HT-29 (cell line): Measurements from ENCODE around the gene GDAP1L1. TPM values are rescaled to one million over a fixed set of nuclear protein-coding genes. Genes with fewer than 3 reads are reported as not detected.
A peak's percentile ranks its signal among the peaks of the same experiment; 100 is the strongest.
"Not testable (repeated sequence)": the region's sequence is repeated elsewhere in the genome, so short reads cannot be mapped to it uniquely, and the experiment has no call there.

Experiments
- DNase-seq: peaks from one replicate; pipeline ENCODE4 v3.0.0-alpha.2; 2015; ENCODE audit warnings: low spot score
- total RNA-seq: library from RNA; depleted of rRNA; stranded (reverse); fragments of >200 nt; shearing (Covaris generic); gene quantifications from 2 replicates; pipeline ENCODE4 v1.2.3, GENCODE V29; 2014

Gene GDAP1L1
- total RNA-seq, 1 experiment from 2014 or later, result not detected

GRCh38 chr20:44254073-44254472, 7.0 kb downstream of the GDAP1L1 start:
- DNase-seq, result no peak

GRCh38 chr20:44255942-44256341, 8.8 kb downstream of the GDAP1L1 start:
- no peak for DNase-seq

DNA sequence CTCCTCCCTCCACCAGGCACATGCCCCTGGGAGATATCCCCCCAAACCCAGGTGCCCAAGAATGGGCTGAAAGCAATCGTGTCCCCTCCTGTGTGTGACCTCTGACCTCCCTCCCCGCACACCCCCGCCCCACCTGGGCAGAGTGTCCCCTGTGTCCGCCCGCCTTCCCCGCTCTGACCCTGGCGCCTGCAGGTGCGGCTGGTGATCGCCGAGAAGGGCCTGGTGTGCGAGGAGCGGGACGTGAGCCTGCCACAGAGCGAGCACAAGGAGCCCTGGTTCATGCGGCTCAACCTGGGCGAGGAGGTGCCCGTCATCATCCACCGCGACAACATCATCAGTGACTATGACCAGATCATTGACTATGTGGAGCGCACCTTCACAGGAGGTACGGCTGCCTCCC, 9.9 kb downstream of the GDAP1L1 start:
- DNase-seq, result no peak

DNA sequence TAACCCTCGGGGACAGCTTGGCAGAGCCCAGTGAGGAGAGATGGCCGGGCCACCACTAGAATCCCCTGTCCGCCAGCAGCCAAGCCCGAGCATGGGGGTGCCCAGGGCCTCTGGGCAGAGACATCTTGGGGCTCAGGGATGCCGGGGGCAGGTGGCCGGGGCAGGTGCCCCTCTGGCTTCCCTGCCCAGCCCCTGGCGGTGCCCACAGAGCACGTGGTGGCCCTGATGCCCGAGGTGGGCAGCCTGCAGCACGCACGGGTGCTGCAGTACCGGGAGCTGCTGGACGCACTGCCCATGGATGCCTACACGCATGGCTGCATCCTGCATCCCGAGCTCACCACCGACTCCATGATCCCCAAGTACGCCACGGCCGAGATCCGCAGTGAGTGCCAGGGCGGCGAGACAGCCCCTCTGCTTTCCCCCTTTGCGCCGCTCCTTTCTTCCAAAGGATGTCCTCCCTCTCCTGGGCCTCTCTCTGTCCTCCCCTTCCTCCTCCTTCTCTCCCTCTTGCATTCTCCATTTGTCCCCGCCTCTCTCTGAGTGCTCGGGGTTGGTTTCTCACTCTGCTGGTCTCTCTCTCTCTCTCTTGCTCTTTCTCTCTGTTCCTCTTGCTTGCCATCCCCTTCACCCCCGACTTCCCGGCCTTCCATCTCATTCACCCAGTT, 11.2 kb downstream of the GDAP1L1 start:
- no peak for DNase-seq

DNA sequence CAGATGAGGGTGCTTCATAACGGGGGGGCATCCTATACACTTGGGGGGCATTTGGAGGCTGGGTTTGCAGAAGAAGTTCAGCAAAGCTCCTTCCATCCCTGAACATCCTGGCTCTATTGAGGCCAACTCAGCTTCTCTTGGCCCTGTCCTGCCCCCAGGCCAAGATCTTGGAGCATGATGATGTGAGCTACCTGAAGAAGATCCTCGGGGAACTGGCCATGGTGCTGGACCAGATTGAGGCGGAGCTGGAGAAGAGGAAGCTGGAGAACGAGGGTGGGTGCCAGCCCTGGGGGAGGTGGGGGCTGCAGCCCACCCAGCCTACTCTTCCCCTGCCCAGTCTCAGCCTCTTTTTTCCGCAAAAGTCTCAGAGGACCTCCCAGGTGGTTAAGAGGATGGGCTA, 17.2 kb downstream of the GDAP1L1 start:
- peak; percentile 23 for DNase-seq

DNA sequence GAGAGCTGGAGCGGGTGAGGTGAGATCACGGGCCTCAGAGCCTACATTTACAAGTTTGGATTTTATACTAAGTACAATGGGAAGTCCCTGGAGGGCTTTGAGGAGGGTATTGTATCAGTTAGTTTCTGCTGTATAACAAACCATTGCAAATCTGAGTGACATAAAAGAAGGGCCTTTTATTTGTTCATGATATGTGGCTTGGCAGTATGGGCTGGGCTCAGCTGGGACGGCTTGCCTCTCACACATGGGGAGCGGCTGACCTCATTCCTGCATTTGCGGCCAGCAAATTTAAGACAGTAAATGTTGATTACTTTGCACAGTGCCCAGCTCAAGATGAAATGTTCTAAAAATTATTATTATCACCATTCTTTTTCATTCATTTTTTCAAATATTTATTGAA, 21.7 kb downstream of the GDAP1L1 start:
- no peak for DNase-seq

- no peak for DNase-seq
Observed at GRCh38 chr20:44271915-44272663, 25.0 kb downstream of the GDAP1L1 start.

DNA sequence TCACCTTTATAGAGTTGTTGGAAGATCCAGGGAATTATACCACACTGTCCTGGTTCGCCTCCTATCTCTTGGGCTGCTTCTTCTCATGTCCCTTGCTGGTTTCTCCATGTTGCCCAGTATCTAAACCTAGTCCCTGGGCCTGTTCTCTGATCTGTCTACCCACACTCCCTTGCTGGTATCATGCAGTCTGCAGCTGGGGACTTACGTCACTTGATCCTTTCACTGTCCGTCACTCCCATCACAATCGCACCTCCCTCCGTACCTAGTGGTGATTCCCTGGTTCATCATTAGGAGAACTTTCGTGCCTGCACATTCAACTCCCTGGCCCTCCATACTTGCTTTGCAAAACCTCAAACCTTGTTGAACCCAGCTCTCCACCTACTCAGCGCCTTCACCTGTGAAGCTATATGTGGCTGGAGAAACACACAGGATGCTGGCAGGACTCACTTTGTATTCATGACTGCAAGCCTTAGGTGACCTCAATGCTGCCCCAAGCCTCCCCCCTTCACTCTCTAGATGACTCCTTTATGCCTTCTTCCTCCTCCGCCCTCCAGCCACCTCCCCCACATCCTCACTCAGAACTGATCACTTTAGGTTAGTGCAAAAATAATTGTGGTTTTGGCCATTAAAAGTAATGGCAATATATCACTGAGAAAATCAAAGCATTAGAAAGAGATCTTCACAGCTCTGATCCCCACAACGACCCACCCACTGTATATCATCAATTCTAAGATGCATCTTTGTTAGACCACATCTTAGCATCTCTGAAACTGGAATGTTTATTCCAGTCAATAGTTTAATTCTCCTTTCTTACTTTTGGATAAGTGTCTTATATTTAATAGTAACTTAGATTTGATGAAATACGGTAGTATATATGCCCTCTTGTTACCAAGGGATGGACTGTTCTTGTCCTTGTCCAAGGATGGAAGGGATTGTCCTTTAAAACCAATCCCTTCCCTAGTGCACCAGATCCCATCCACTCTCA, 26.4 kb downstream of the GDAP1L1 start:
- no peak for DNase-seq

- no peak for DNase-seq
Observed at GRCh38 chr20:44274303-44275017, 27.4 kb downstream of the GDAP1L1 start.

DNA sequence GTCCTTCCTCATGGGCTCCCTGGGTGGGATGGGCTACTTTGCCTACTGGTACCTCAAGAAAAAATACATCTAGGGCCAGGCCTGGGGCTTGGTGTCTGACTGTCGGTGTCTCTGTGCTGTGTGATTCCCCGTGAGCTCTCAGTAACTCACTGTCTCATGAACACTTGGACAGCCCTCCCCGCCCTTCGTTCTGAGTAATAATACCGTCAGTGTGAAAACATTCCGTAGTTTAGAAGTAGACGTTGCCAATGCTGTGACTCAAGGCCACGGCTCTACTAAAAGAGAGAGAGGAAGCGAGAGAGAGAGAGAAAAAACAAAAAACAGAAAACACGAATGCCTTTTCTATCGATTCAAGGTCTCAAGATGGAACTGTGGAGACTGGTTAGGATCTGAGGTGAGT, 32.1 kb downstream of the GDAP1L1 start:
- DNase-seq, result no peak

DNA sequence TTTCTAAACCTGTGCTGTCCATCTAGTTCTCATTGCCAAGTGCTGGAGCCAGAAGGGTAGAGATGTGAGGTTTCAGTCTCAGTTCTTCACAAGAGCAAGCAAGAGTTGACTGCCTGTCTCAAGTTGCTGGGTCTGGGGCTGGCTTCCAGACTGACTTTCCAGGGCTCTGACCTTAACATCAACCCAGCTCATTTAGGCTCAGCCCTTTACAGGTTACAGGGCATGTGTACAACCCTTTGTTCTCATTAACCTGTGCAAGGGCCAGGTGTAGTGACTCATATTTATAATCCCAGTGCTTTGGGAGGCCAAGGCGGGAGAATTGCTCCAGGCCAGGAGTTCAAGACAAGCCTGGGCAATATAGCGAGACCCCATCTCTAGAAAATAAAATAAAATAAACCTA, 33.3 kb downstream of the GDAP1L1 start:
- DNase-seq, result no peak

DNA sequence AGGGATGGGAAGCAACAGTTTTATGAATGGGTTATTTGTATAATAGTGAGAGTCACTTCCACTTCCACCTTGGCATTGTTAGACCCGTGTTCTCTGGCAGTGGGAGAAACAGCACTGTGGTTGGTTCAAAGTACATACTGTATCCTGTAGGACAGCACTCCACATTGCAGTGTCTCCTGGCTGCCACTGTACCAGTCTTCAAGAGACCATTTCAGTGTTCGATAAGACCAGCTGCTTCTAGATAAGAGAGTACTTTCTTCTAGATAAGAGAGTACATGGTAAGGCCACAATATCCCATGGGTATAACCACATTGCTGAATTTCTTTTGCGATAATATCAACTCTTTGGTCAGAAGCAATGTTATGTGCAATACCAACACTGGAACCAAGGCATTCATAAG, 35.1 kb downstream of the GDAP1L1 start:
- DNase-seq, result no peak

GRCh38 chr20:44284032-44284431, 36.9 kb downstream of the GDAP1L1 start:
- DNase-seq, result no peak

GRCh38 chr20:44287272-44288097, 40.4 kb downstream of the GDAP1L1 start:
- DNase-seq, result no peak

DNA sequence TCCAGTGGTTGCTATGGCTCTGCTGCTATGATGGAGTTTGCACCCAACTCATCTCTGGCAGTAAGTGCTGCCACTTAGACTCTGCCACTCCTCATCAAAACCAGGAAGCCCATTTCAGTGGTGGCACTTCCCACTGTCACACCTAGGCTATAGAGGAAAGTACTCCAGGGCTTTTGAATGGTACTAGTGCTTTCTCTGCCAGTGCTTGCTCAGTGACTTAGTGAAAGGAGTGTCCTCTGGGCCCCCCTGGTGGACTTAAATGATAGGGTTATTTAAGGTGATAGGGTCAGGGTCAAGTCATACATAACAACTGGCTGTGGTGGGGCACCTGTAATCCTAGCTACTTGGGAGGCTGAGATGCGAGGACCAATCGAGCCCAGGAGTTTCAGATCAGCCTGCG, 41.1 kb downstream of the GDAP1L1 start:
- no peak for DNase-seq

DNA sequence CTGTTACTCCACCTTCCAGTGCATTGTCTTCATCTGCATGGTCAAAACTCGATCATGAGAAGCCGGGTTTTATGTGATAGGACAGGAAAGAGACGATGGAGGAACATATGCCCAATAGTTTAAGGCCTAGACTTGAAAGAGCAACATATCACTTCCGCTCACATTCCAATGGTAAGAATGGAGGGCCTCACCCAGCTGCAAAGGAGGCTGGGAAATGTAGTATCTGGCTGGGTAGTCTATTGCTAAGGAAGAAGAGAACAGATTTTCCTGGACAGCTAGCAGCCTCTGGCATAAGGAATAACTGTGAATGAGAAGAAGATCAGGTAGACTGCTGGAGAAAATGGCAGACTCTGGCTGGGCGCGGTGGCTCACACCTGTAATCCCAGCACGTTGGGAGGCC, 44.6 kb downstream of the GDAP1L1 start:
- no peak for DNase-seq

GRCh38 chr20:44296011-44296410, 48.9 kb downstream of the GDAP1L1 start:
- DNase-seq, result no peak

DNA sequence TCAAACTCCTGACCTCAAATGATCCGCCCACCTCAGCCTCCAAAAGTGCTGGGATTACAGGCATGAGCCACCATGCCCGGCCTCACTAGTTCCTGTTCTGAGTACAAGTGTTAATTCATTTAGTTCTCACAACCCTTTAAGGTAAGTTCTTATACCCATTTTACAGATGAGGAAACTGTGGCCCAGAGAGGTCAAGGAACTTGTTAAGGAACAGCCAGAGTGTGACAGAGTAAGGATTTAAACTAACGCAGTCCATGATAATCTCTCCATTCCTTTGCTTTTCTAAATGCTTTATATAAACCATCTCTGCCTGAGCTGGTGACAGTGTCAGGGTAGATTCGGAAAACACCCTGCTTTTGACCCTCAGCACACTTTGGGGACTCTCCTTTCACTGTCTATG, 50.6 kb downstream of the GDAP1L1 start:
- no peak for DNase-seq

- DNase-seq, result not testable (repeated sequence)
Observed at GRCh38 chr20:44299011-44299535, 52.0 kb downstream of the GDAP1L1 start.

- no peak for DNase-seq
Observed at GRCh38 chr20:44301285-44301684, 54.2 kb downstream of the GDAP1L1 start.
